Effector memory CD8-positive, alpha-beta T cell (primary cell): ENCODE data around the gene UTY.

Experiments
- ATAC-seq: fragments of 150-1000 bp; cut with Tn5 transposase; replicated peaks from 2 replicates; pipeline ENCODE4 v1.10.0; 2021; ENCODE audit warnings: mild to moderate bottlenecking, moderate library complexity
- DNase-seq, 3 experiments: peaks; one replicate each; pipeline ENCODE4 v3.0.0; 2021
- H3K27ac Mint-ChIP-seq, 2 donors: one replicate each; pipeline ENCODE4 v1.8.0; 2022; ENCODE audit warnings: mild to moderate bottlenecking in 2 of 2, mixed read lengths in 2 of 2, moderate library complexity in 2 of 2
- H3K27me3 Mint-ChIP-seq, 2 donors: one replicate each; pipeline ENCODE4 v1.8.0; 2022; ENCODE audit warnings: mixed read lengths in 2 of 2
- H3K36me3 Mint-ChIP-seq: one replicate; pipeline ENCODE4 v1.8.0; 2022; ENCODE audit warnings: mild to moderate bottlenecking, moderate library complexity, mixed read lengths; ENCODE audit not compliant: insufficient read depth
- H3K4me1 Mint-ChIP-seq, 2 donors: one replicate each; pipeline ENCODE4 v1.8.0; 2022; ENCODE audit warnings: low read depth in 2 of 2, mixed read lengths in 2 of 2
- H3K4me3 Mint-ChIP-seq, 2 donors: one replicate each; pipeline ENCODE4 v1.8.0; 2022; ENCODE audit warnings: mild to moderate bottlenecking in 2 of 2, mixed read lengths in 2 of 2, moderate library complexity in 2 of 2
- H3K9me3 Mint-ChIP-seq, 2 donors: one replicate each; pipeline ENCODE4 v1.8.0; 2022; ENCODE audit warnings: mixed read lengths in 2 of 2
- total RNA-seq, 9 experiments: gene quantifications; one replicate each; lab custom pipeline; 2026; lab: John Stamatoyannopoulos, UW

UTY gene
- 0 to 232 (median 61.6) reads per million in 9 experiments for total RNA-seq

DNA sequence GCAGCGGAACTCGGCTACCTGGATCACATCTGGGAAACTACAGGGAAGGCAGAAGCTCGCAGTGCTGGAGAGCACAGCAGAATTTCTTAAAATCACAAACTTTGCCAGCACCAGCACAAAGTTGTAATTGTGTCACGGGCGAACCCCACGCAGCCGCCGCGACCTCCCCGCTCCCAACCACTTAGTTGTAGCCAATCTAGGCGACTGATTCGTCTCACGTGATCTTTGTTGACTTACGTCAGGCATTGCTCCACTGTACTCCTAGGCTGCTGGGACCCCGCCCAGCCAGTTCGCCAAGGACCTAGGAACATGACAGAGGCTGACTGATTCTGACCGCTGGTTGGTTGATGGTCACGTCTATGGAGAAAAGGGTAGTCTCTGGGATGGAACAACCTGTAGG lies at the start of gene UTY:
Gene UTY, minus strand, starts transcription at position 206 of the 400 bp plus-strand sequence. CDS start 368 bp downstream, outside the sequence.
- ATAC-seq (peak; percentile 86), DNase-seq (peak; percentile 53 to 78 (median 53))
- Mint-ChIP-seq H3K27ac (peak within 1 kb of the TSS; percentile 96 to 97), H3K4me3 (peak within 1 kb of the TSS; percentile 84 to 94), H3K4me1 (peaks cover 11 to 32% of the 10 kb centered on the region in 2 donors), H3K36me3 (peaks cover 25% of the 10 kb centered on the region), H3K27me3 (no peaks in the 10 kb centered on the region), H3K9me3 (no peaks in the 10 kb centered on the region)

DNA sequence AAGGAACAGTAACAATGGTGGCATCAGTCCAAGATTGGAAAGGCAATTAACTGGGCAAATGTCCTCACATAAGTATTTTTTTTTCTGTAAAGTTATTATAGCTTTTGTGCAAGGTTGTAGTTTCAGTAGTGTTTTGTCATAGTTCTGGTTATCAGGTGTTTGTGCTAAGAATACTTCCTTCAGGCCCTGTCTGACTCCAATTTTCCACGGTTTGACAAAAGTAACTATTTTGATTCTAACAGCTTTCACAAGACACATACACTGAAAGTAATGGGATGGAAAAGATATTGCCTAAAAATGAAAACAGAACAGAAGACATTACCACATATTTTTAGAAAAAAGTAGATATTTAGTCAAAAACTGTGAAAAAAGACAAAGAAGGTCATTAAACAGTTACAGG lies 40.6 kb upstream of the UTY start:
- H3K27me3 Mint-ChIP-seq, result peaks cover 24 to 52% of the 10 kb centered on the region in 2 donors
- no peaks in the 10 kb centered on the region for H3K4me1 Mint-ChIP-seq
- H3K4me3 Mint-ChIP-seq, result no peak overlapping the region
- H3K9me3 Mint-ChIP-seq, result peaks cover 0 to 3% of the 10 kb centered on the region in 2 donors
- ATAC-seq (no peak), DNase-seq (no peak)
- no peaks in the 10 kb centered on the region for H3K36me3 Mint-ChIP-seq
- no peak overlapping the region for H3K27ac Mint-ChIP-seq

GRCh38 chrY:13501215-13501614 lies 21.4 kb upstream of the UTY start:
- no peak for ATAC-seq
- H3K9me3 Mint-ChIP-seq, result no peaks in the 10 kb centered on the region
- no peaks in the 10 kb centered on the region for H3K4me1 Mint-ChIP-seq
- no peak for DNase-seq
- no peak overlapping the region for H3K4me3 Mint-ChIP-seq
- H3K27ac Mint-ChIP-seq, result no peak overlapping the region
- no peaks in the 10 kb centered on the region for H3K36me3 Mint-ChIP-seq
- peaks cover 0 to 15% of the 10 kb centered on the region in 2 donors for H3K27me3 Mint-ChIP-seq

- Mint-ChIP-seq H3K36me3 (no peaks in the 10 kb centered on the region), H3K4me3 (no peak overlapping the region), H3K9me3 (no peaks in the 10 kb centered on the region), H3K4me1 (no peaks in the 10 kb centered on the region), H3K27ac (no peak overlapping the region), H3K27me3 (no peaks in the 10 kb centered on the region)
- ATAC-seq, result no peak
- no peak for DNase-seq
These were observed 13.9 kb upstream of the UTY start for GRCh38 chrY:13493737-13494136.

DNA sequence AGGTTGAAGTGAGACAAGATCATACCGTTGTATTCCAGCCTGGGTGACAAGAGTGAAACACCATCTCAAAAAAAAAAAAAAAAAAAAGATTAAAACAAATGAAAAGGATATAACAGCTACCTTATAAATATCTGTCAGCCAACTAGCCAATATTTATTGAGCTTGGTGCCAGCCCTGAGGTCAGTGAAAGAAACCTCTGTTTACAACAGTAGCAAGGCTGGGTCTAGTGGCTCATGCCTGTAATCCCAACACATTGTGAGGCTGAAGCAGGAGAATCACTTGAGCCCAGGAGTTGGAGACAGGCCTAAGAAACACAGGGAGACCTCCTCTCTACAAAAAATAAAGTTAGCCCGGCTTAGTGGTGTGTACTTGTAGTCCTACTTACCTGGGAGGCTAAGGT lies 12.6 kb upstream of the UTY start:
- Mint-ChIP-seq H3K36me3 (no peaks in the 10 kb centered on the region), H3K9me3 (no peaks in the 10 kb centered on the region), H3K4me1 (peaks cover 0 to 4% of the 10 kb centered on the region in 2 donors), H3K4me3 (no peak overlapping the region), H3K27me3 (no peaks in the 10 kb centered on the region), H3K27ac (no peak overlapping the region)
- DNase-seq (no peak), ATAC-seq (no peak)

DNA sequence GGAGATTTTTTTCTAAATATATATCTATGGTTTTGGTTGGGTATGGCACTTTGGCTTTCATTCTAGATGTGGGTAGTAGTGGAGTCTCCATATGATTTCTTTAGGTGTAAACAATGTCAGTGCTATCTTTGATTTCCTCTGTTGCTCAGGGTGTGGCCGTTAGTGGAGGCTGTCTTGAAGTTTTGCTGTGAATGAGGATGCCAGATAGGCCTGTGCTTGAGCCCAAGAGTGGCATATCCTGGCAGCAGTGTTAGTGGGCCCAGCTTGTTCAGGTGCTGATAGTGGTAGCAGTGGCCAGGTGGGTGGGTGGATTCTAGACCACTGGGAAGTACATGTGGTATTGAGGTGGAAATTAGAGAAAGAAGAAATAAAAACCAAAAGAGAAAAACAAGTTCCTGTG lies 8.9 kb upstream of the UTY start:
- Mint-ChIP-seq H3K4me3 (no peak overlapping the region), H3K4me1 (peaks cover 0 to 4% of the 10 kb centered on the region in 2 donors)

DNA sequence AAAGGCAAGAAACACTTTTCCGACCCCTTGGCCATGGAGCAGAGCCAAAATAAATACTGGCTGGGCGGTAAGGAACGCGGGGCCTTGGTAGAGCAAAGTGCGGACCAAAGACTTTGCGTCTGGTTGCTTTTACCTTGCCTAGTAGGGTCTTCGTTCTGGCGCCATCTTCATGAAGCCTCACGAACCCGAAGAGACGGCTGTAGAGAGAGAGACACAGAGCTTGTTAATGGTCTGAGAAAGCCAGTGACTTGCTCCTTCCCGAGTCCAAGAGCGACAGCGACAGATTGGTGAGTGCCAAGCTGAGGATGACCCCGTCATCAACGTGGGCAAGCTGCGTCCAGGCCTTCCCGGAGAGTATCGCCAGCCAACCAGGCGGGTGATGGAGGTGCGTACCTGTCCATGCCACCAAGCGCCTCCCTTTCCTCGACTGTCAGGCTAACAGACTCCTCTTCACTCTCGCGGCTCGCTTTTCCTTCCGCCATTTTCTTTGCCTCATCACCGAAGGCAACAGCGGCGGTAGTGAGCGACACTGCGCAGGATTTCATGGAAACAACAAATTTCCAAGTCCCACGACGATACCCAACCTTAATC lies 617 bp downstream of the UTY start:
- peak; percentile 49 to 77 (median 55) for DNase-seq

More for the DNA sequence above, 8.9 kb upstream of the UTY start:
- ATAC-seq (no peak), DNase-seq (no peak)
- Mint-ChIP-seq H3K36me3 (no peaks in the 10 kb centered on the region), H3K27ac (no peak overlapping the region), H3K27me3 (no peaks in the 10 kb centered on the region), H3K9me3 (no peaks in the 10 kb centered on the region)

GRCh38 chrY:13478126-13478785 lies 1.6 kb downstream of the UTY start:
- Mint-ChIP-seq H3K27ac (peak overlapping the region; percentile 96 to 97), H3K27me3 (no peaks in the 10 kb centered on the region), H3K36me3 (peaks cover 33% of the 10 kb centered on the region), H3K9me3 (no peaks in the 10 kb centered on the region), H3K4me3 (peak overlapping the region; percentile 84 to 94), H3K4me1 (peaks cover 16 to 43% of the 10 kb centered on the region in 2 donors)
- ATAC-seq (peak; percentile 45), DNase-seq (peak; percentile 36 to 60 (median 37))

More for the DNA sequence above, 617 bp downstream of the UTY start:
- peak; percentile 70 for ATAC-seq
- Mint-ChIP-seq H3K4me1 (peaks cover 12 to 38% of the 10 kb centered on the region in 2 donors), H3K27ac (peak overlapping the region; percentile 96 to 97), H3K27me3 (no peaks in the 10 kb centered on the region), H3K36me3 (peaks cover 27% of the 10 kb centered on the region), H3K4me3 (peak overlapping the region; percentile 84 to 94), H3K9me3 (no peaks in the 10 kb centered on the region)

DNA sequence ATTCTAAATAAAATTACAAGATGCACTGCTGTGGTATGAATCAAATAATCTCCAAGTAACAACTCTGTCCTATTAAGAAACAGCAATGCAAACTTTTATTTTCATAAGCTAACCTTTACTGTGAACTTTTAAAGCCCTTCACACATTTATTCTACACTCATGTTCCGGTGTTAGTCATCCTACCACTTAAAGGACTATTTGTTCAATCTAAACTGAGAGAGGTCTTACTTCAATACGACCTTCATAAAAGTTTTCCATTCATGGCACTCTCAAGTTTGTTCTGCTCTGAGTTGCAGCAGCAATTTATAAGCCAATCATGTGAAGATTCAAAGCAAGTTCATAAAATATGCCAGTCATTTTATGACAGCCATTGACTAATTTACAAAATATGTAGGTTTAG lies 4.8 kb downstream of the UTY start:
- ATAC-seq (no peak), DNase-seq (no peak)
- Mint-ChIP-seq H3K27ac (peak overlapping the region; percentile 73 to 90), H3K9me3 (no peaks in the 10 kb centered on the region), H3K4me1 (peaks cover 27 to 65% of the 10 kb centered on the region in 2 donors), H3K27me3 (no peaks in the 10 kb centered on the region), H3K4me3 (peak overlapping the region; percentile 31 to 94), H3K36me3 (peaks cover 46% of the 10 kb centered on the region)

DNA sequence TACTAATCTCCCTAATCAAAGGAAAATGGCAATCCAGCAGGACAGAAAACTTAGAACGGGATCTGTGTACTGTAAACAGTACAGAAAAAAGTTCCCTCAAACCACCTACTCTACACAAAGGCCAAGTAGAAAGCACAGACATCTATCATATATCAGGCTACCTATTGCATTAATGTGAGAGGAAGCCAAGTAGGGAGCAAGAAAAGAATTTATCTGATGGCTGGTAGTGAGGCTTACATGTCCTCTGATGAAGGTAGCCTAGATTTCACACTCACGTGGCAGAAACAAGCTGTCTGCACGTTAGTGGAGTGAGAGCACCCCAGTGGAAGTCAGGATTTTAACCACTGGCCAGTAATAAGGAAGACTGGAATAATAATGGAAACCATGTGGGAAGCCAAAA lies 28.3 kb downstream of the UTY start:
- no peak for ATAC-seq
- Mint-ChIP-seq H3K27me3 (no peaks in the 10 kb centered on the region), H3K9me3 (no peaks in the 10 kb centered on the region), H3K27ac (peak overlapping the region in 1 of 2 donors; percentile 26), H3K36me3 (peaks cover 26% of the 10 kb centered on the region), H3K4me1 (peaks cover 21 to 82% of the 10 kb centered on the region in 2 donors), H3K4me3 (peak overlapping the region in 1 of 2 donors; percentile 57)
- no peak for DNase-seq

DNA sequence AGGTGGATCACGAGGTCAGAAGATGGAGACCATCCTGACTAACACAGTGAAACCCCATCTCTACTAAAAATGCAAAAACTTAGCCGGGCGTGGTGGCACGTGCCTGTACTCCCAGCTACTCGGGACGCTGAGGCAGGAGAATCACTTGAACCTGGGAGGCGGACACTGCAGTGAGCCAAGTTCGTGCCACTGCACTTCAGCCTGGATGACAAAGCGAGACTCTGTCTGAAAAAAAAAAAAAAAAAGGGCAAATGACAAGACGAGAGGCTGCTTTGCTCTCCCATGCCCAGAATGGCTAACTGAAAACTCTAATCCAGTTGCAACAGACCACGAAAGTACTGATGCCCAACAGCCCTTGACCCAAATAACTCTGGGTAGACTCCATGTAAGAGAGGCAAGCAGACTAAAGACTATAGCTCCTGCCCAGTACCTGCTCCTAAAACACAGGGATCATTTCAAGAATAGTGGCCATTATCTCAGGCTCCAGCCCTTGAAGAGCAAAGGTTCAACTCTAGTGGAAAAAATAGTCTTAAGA lies 29.2 kb downstream of the UTY start:
- H3K27ac Mint-ChIP-seq, result peak overlapping the region in 1 of 2 donors; percentile 26
- H3K36me3 Mint-ChIP-seq, result peaks cover 24% of the 10 kb centered on the region
- H3K4me3 Mint-ChIP-seq, result peak overlapping the region in 1 of 2 donors; percentile 57
- H3K9me3 Mint-ChIP-seq, result no peaks in the 10 kb centered on the region
- H3K27me3 Mint-ChIP-seq, result no peaks in the 10 kb centered on the region
- H3K4me1 Mint-ChIP-seq, result peaks cover 21 to 83% of the 10 kb centered on the region in 2 donors
- no peak for DNase-seq
- ATAC-seq, result no peak

GRCh38 chrY:13445566-13445965 lies 34.3 kb downstream of the UTY start:
- Mint-ChIP-seq H3K9me3 (no peaks in the 10 kb centered on the region), H3K36me3 (peaks cover 47% of the 10 kb centered on the region), H3K27me3 (no peaks in the 10 kb centered on the region), H3K27ac (peak overlapping the region in 1 of 2 donors; percentile 91), H3K4me3 (peak overlapping the region in 1 of 2 donors; percentile 42), H3K4me1 (peaks cover 8 to 71% of the 10 kb centered on the region in 2 donors)
- ATAC-seq (no peak), DNase-seq (no peak)

GRCh38 chrY:13443146-13443545 lies 36.7 kb downstream of the UTY start:
- DNase-seq (no peak), ATAC-seq (no peak)
- Mint-ChIP-seq H3K9me3 (no peaks in the 10 kb centered on the region), H3K27ac (peak overlapping the region; percentile 63 to 82), H3K4me1 (peaks cover 6 to 78% of the 10 kb centered on the region in 2 donors), H3K36me3 (peaks cover 37% of the 10 kb centered on the region), H3K4me3 (no peak overlapping the region), H3K27me3 (no peaks in the 10 kb centered on the region)
